Placental epithelial cell (primary cell): ENCODE data around the gene ZFP37. TPM values are rescaled to one million over a fixed set of nuclear protein-coding genes. Genes with fewer than 3 reads are reported as not detected.

Source experiments
- total RNA-seq: library from RNA; depleted of rRNA; stranded (reverse); fragments of >200 nt; gene quantifications from 2 replicates; pipeline ENCODE4 v1.2.3, GENCODE V29; 2012

The ZFP37 gene
- 0.33 and 3.1 TPM in 2 replicates for total RNA-seq

GRCh38 chr9:113056191-113057106 lies at the start of gene ZFP37:
Gene ZFP37, minus strand, starts transcription at chr9:113056724. Its CDS starts 36 bp downstream, at chr9:113056688.

DNA sequence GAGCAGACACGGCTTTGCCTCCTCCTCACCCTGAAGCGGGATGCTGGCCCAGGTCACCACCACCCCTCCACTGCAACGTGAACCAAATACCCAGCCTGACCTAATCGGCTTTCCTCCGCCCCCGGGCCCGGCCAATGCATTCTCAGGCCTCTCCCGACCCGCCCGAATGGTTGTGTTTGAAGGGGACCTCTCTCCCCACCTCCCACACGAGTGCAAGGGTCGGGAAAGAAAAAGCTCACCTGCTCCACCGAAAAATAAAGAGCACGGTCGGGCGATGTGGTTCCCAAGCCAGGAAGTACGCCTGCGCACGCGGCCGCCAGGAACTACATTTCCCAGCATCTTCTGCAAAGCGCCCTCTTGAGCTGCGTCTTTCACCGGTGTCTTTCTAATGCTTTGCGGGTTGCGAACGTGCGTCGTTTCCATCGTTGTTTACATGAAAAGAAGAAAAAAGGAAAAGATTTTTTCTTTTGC lies 44.6 kb downstream of the ZFP37 start, which contains the start of gene ZNF883:
ZNF883 (minus strand) TSS at position 282 of the 471 bp plus-strand sequence.

Other genes with a start within 250 kb of the ZFP37 start
- gene SLC46A2, start 165.8 kb downstream of the ZFP37 start, total RNA-seq: not detected in 2 replicates
- gene ZNF883, start 44.5 kb downstream of the ZFP37 start, total RNA-seq: 1.2 and 4.7 TPM in 2 replicates
- 7.1 and 11.6 TPM in 2 replicates for gene SLC31A2, start 94.3 kb upstream of the ZFP37 start, total RNA-seq
- 21.2 and 29.2 TPM in 2 replicates for gene FKBP15, start 164.6 kb upstream of the ZFP37 start, total RNA-seq
- gene SLC31A1, start 164.8 kb upstream of the ZFP37 start, total RNA-seq: 14.9 and 19.4 TPM in 2 replicates
- 34.7 and 36.1 TPM in 2 replicates for gene CDC26, start 218.8 kb upstream of the ZFP37 start, total RNA-seq
- gene PRPF4, start 218.9 kb upstream of the ZFP37 start, total RNA-seq: 22.0 and 23.1 TPM in 2 replicates
- gene RNF183, start 246.7 kb upstream of the ZFP37 start, total RNA-seq: 0.39 TPM in 1 of 2 replicates, not detected in the other